Loucy (cell line): ENCODE results near the gene LPIN1.

Source experiments
- EZH2phosphoT487 ChIP-seq: fragments of 200-600 bp; IDR thresholded peaks from 2 replicates; pipeline ENCODE4 v1.6.1; 2018; ENCODE audit warnings: antibody characterized with exemption, mild to moderate bottlenecking, moderate library complexity, borderline replicate concordance
- TF ChIP-seq, protein P1 (sequence below): fragments of 200-600 bp; sonication (generic); conservative IDR thresholded peaks from 2 replicates; pipeline ENCODE4 v1.5.1; 2014; ENCODE audit warnings: mild to moderate bottlenecking, antibody characterized with exemption, low read length

DNA sequence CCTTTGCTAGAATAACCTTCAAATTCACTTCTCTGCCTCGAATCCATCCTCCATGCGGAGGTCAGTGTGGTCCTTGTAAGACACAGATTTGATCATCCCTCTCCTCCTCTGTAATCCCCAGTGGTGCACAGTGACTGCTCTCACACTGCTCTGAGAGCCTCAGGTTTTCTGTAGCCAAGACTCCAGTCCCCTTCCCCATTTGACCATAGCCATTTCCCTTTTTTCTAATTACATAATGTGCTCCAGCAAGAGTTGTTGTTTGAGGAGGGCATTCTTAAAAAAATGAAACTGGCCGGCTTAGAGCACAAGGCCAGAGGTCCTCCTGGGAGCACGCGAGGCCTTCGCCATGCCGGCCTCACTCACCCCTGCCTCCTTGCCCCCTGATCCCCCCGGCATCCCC lies 34.7 kb upstream of the LPIN1 start:
- TF ChIP-seq, protein P1, sequence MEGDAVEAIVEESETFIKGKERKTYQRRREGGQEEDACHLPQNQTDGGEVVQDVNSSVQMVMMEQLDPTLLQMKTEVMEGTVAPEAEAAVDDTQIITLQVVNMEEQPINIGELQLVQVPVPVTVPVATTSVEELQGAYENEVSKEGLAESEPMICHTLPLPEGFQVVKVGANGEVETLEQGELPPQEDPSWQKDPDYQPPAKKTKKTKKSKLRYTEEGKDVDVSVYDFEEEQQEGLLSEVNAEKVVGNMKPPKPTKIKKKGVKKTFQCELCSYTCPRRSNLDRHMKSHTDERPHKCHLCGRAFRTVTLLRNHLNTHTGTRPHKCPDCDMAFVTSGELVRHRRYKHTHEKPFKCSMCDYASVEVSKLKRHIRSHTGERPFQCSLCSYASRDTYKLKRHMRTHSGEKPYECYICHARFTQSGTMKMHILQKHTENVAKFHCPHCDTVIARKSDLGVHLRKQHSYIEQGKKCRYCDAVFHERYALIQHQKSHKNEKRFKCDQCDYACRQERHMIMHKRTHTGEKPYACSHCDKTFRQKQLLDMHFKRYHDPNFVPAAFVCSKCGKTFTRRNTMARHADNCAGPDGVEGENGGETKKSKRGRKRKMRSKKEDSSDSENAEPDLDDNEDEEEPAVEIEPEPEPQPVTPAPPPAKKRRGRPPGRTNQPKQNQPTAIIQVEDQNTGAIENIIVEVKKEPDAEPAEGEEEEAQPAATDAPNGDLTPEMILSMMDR, result no peak
- no peak for TF ChIP-seq EZH2phosphoT487
